Measurements from ENCODE around the gene CNTN1.

CNTN1 gene

DNA sequence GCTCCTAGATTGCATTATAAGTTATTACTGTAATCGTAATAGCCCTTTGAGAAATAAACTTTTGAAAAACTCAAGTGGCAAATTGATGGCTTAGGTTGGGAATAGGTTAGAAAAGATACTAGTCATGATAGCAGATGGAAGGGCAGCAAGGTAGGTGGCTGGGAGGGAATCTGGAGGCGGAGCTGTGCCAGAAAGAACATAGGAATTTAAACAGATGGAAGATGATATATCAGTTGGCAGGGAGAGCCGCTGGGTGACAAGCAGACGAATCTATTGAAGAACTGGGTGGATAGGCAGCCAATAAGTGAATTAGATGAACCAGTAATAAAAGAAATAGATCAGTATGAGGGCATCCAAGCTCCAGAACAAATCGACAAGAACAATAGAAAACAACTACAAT lies 142.1 kb downstream of the CNTN1 start:
- no peak for DNase-seq (ENCODE audit: low read depth in 2 of 2, low spot score in 1 of 2)

DNA sequence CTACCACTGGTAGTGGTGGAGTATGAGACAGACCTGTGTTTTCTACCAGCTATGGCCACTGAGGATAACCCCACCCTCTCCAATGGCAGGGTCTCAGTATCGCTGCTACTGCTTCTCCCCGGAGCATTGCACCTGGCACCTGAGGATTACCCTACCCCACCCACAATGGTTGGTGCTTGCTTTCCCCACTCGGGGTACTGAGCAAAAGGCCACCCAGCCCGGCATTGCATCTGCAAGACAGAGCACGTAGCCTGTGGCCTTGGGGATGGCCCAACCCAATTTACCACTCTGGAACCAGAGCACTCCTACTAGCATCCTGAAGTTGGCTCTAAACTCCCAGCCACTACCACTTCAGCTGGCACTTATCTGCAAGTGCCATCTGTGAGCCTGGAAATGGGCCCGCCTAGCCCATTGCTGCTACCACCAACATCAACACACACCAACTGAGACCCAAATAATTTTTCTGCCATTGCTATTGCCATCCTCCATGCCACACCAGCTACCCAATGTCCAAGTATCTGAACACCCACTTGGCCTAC lies 145.7 kb downstream of the CNTN1 start:
- no peak for DNase-seq (ENCODE audit: low read depth in 2 of 2, low spot score in 1 of 2)

- no peak for DNase-seq (ENCODE audit: low read depth in 2 of 2, low spot score in 1 of 2)
Measured at GRCh38 chr12:40843495-40843894, 151.3 kb downstream of the CNTN1 start.

- DNase-seq (ENCODE audit: low read depth in 2 of 2, low spot score in 1 of 2) = no peak
Measured at GRCh38 chr12:40853221-40853620, 161.0 kb downstream of the CNTN1 start.

GRCh38 chr12:40854604-40855003 lies 162.4 kb downstream of the CNTN1 start:
- DNase-seq (ENCODE audit: low read depth in 2 of 2, low spot score in 1 of 2) = no peak

- DNase-seq (ENCODE audit: low read depth in 2 of 2, low spot score in 1 of 2) = no peak
Measured at GRCh38 chr12:40864891-40865290, 172.7 kb downstream of the CNTN1 start.

- no peak for DNase-seq (ENCODE audit: low read depth in 2 of 2, low spot score in 1 of 2)
Measured at GRCh38 chr12:40870981-40871380, 178.7 kb downstream of the CNTN1 start.

GRCh38 chr12:40874868-40875267 lies 182.6 kb downstream of the CNTN1 start:
- DNase-seq (ENCODE audit: low read depth in 2 of 2, low spot score in 1 of 2) = no peak

DNA sequence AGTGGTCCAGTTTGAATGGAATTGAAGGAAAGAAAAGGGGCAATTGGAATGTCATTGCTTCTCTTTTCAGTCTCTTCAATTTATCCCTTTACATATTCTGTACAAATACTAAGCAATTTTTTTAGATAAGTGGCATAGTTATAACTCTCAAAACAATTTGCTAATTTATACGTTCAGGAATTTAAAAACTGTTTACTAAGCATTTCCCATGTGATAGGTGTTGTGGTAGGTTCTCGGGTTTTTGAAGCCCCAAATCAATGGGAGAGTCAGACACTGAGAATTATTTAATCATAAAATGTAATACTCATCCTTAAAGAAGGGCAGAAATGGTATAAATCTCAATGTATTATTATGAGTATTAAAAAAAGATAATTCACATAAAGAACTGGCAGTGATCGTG lies 197.1 kb downstream of the CNTN1 start:
- no peak for DNase-seq (ENCODE audit: low read depth in 2 of 2, low spot score in 1 of 2)

GRCh38 chr12:40892528-40892927 lies 200.3 kb downstream of the CNTN1 start:
- DNase-seq (ENCODE audit: low read depth in 2 of 2, low spot score in 1 of 2) = no peak

DNA sequence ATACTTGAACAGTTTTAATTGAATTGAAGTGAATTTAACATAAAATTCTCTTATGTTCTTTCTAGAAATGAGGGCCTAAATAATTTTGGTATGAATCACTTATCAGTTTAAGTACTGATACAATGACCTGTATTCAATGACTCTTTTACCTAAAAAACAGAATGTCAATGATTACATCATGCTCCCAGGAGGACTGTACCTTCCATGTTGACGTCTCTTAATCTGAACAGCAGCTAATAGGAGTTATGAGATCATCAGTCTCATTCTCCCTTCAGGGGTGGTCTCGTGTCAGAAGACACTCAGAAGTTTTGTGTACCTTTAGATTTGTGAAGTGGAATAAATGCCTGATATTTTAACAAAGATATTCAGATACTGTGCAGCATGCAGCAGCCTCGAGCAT lies 206.3 kb downstream of the CNTN1 start:
- no peak for DNase-seq (ENCODE audit: low read depth in 2 of 2, low spot score in 1 of 2)

DNA sequence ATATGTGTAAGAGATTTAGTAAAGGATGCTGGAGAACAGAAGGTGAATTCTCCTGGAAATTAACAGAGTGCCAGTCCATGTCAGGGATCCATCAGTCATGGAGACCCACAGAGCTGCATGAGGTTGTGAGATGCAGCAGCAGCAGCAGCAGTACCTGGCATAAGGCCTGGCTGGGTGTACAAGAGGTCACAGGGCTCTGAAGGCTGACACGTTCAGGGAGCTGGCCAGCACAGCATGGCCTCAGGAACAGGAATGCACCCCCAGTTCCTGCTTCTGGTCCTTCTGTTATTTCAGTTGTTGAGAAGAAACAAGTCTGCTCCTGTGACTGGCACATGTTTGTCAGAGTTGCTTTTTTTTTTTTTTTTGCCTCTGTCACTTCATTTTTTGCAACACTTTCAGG lies 210.8 kb downstream of the CNTN1 start:
- DNase-seq (ENCODE audit: low read depth in 2 of 2, low spot score in 1 of 2) = no peak

DNA sequence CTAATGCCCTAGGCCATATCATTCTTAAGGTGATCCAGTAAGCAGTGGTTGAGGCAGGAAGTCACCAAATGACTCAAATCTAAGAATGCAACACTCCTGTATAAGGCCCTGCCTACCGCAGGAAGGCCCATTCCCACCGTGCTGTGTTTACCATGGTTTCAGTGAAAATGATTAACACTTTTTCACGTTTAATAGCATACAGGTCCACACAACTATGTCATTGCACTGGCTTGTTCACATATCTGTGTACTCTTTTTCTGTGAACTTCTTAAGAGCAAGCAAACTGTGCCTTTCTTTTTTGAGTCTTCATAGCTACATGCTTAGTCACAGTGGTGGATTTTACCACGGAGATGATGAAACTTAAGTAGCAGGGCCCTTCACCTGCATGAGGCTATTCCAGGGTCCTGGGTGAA lies 214.9 kb downstream of the CNTN1 start:
- no peak for DNase-seq (ENCODE audit: low read depth in 2 of 2, low spot score in 1 of 2)

DNA sequence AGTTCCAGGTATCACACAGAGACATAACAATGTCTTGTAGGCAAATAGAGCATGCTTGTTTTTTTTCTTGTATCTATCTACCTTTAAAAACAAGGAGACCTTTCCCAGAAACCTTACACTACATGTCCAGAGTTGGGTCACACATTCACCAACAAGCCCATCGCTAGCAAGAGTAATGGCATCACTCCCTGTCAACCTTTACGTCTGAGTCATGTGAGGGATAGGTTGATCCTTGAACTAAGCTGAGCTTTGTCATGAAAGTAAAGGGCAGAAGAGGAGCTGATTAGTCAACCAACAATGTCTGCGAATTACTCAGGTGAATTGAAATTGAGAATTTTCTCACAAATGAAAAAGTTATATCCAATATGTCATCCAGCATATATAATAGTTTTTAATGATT lies 219.4 kb downstream of the CNTN1 start:
- DNase-seq (ENCODE audit: low read depth in 2 of 2, low spot score in 1 of 2) = no peak

- DNase-seq (ENCODE audit: low read depth in 2 of 2, low spot score in 1 of 2) = no peak
Measured at GRCh38 chr12:40915172-40915571, 222.9 kb downstream of the CNTN1 start.

GRCh38 chr12:40917561-40917960 lies 225.3 kb downstream of the CNTN1 start:
- no peak for DNase-seq (ENCODE audit: low read depth in 2 of 2, low spot score in 1 of 2)

GRCh38 chr12:40921563-40922163 lies 229.4 kb downstream of the CNTN1 start:
- no peak for DNase-seq (ENCODE audit: low read depth in 2 of 2, low spot score in 1 of 2)

DNA sequence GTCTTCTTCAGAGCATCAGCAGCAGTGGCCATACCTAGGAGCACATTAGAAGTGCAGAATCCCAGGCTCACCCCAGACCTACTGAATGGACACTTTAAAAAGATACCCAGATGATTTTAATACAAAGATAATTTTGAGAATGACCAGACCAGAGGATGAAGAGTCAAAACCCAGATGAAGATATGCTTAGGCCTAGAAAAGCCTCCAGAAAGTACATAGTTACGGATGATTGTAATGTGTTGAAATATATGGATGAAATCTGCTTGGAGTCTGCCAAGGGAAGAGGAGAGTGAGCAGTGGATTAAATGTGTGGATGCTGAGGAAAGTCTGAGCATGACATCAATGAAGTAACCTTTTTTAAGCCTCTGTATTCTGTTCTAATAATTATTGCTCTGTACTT lies 245.7 kb downstream of the CNTN1 start:
- no peak for DNase-seq (ENCODE audit: low read depth in 2 of 2, low spot score in 1 of 2)

DNA sequence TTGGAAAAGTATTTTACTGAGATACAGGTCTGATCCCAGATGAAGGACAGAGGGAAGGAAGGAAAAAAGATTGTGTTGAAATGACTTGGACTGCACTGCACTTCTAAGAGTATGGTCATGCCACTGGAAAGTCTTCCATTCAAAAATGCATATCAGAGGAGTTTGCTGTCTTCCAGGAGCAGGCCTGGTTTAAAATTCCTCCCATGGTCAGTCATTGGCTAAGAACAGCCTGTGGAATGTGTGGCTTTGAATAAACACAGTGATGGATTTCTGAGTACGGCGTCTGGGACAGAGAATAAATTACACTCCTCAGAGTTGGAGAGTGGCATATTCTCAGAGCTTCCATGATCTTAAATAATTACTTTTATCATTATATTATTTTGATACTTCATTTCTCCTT lies 250.1 kb downstream of the CNTN1 start:
- no peak for DNase-seq (ENCODE audit: low read depth in 2 of 2, low spot score in 1 of 2)

GRCh38 chr12:40945772-40946171 lies 253.5 kb downstream of the CNTN1 start:
- DNase-seq (ENCODE audit: low read depth in 2 of 2, low spot score in 1 of 2) = no peak

GRCh38 chr12:40946612-40947194 lies 254.5 kb downstream of the CNTN1 start:
- no peak for DNase-seq (ENCODE audit: low read depth in 2 of 2, low spot score in 1 of 2)

GRCh38 chr12:40947797-40948196 lies 255.6 kb downstream of the CNTN1 start:
- no peak for DNase-seq (ENCODE audit: low read depth in 2 of 2, low spot score in 1 of 2)

GRCh38 chr12:40953076-40953475 lies 260.8 kb downstream of the CNTN1 start:
- no peak for DNase-seq (ENCODE audit: low read depth in 2 of 2, low spot score in 1 of 2)
